Measurements from ENCODE around the gene SRGAP2.
"Not testable (repeated sequence)": the region's sequence is repeated elsewhere in the genome, so short reads cannot be mapped to it uniquely, and the experiment has no call there.

The SRGAP2 gene

GRCh38 chr1:206195182-206195581, 8.2 kb upstream of the SRGAP2 start:
- H3K4me1 Mint-ChIP-seq (ENCODE audit: low read depth); H3K4me3 Mint-ChIP-seq; H3K27ac Mint-ChIP-seq; H3K27me3 Mint-ChIP-seq (ENCODE audit: low read depth); H3K9me3 Mint-ChIP-seq; H3K36me3 Mint-ChIP-seq (ENCODE audit: low read depth): not testable (repeated sequence)

DNA sequence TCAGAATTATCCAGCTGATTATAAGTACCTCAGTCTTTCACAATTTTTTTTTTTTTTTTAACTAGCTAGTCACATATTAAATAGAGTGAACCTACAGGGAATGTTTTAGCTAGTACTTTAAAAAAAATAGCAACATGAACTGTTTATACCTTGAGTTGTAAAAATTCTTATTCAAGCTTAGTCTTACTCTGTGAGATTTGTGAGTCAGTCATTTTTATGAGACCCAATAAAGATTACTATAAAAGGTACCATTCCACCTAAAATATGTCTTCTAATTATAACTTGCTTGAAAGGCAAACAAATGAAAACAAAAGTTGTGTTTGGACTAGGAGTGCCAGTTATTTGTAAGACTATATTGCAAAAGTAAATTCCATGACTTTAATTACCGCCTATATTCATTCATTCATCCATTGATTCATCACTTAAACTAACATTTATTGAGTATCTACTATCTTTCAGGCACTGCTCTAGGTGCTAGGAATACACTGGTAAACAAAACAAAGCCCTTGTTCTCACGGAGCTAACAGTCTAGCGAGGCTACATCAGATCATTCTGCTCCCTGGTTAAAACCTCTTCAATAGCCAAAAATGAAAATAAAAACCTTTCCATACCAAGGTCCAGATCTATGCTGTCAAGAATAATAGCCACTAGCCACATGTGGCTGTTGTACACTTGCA, 6.5 kb upstream of the SRGAP2 start:
- not testable (repeated sequence) for H3K36me3 Mint-ChIP-seq (ENCODE audit: low read depth); H3K9me3 Mint-ChIP-seq; H3K4me3 Mint-ChIP-seq; H3K27me3 Mint-ChIP-seq (ENCODE audit: low read depth); H3K4me1 Mint-ChIP-seq (ENCODE audit: low read depth); H3K27ac Mint-ChIP-seq

GRCh38 chr1:206202789-206203363, 465 bp upstream of the SRGAP2 start, which contains the start of gene FAM72A:
Gene FAM72A (minus strand): TSS chr1:206202839. CDS start chr1:206202025, 814 bp downstream.
- not testable (repeated sequence) for H3K27me3 Mint-ChIP-seq (ENCODE audit: low read depth); H3K36me3 Mint-ChIP-seq (ENCODE audit: low read depth); H3K9me3 Mint-ChIP-seq; H3K4me1 Mint-ChIP-seq (ENCODE audit: low read depth)
- Mint-ChIP-seq H3K27ac (peak within 1 kb of the TSS; percentile 78), H3K4me3 (peak within 1 kb of the TSS; percentile 84)

- not testable (repeated sequence) for H3K27me3 Mint-ChIP-seq (ENCODE audit: low read depth); H3K9me3 Mint-ChIP-seq; H3K36me3 Mint-ChIP-seq (ENCODE audit: low read depth); H3K4me1 Mint-ChIP-seq (ENCODE audit: low read depth)
- H3K4me3 Mint-ChIP-seq: peak overlapping the region; percentile 72
- H3K27ac Mint-ChIP-seq: peak overlapping the region; percentile 59
Measured at GRCh38 chr1:206204159-206204511, 794 bp downstream of the SRGAP2 start.

GRCh38 chr1:206204871-206205270, 1.5 kb downstream of the SRGAP2 start:
- H3K36me3 Mint-ChIP-seq (ENCODE audit: low read depth); H3K27me3 Mint-ChIP-seq (ENCODE audit: low read depth); H3K4me1 Mint-ChIP-seq (ENCODE audit: low read depth); H3K9me3 Mint-ChIP-seq: not testable (repeated sequence)
- peak overlapping the region; percentile 92 for H3K4me3 Mint-ChIP-seq
- H3K27ac Mint-ChIP-seq: peak overlapping the region; percentile 86

DNA sequence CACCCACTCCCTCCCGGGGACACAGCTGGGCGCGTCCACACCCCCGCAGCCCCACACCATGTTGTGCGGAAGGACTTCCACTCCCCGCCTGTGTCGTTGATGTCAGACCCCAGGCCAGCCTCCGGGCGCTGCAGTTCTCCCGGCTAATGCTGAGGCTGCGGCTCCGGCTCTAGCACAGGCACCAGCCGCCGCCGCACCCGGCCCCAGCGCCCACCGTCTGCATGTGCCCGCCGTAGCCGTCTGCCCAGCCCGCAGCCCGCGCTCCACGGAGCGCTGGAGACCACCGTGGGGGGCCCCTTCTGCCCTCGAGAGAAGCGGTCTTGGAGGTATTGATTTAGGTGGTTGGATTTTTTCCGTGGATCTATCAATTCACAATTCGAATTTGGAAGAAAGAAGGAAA, 2.2 kb downstream of the SRGAP2 start:
- H3K9me3 Mint-ChIP-seq; H3K27me3 Mint-ChIP-seq (ENCODE audit: low read depth); H3K36me3 Mint-ChIP-seq (ENCODE audit: low read depth); H3K27ac Mint-ChIP-seq; H3K4me1 Mint-ChIP-seq (ENCODE audit: low read depth); H3K4me3 Mint-ChIP-seq: not testable (repeated sequence)

- H3K27ac Mint-ChIP-seq, H3K4me3 Mint-ChIP-seq: not testable (repeated sequence)
Measured at GRCh38 chr1:206210802-206211201, 7.5 kb downstream of the SRGAP2 start.

DNA sequence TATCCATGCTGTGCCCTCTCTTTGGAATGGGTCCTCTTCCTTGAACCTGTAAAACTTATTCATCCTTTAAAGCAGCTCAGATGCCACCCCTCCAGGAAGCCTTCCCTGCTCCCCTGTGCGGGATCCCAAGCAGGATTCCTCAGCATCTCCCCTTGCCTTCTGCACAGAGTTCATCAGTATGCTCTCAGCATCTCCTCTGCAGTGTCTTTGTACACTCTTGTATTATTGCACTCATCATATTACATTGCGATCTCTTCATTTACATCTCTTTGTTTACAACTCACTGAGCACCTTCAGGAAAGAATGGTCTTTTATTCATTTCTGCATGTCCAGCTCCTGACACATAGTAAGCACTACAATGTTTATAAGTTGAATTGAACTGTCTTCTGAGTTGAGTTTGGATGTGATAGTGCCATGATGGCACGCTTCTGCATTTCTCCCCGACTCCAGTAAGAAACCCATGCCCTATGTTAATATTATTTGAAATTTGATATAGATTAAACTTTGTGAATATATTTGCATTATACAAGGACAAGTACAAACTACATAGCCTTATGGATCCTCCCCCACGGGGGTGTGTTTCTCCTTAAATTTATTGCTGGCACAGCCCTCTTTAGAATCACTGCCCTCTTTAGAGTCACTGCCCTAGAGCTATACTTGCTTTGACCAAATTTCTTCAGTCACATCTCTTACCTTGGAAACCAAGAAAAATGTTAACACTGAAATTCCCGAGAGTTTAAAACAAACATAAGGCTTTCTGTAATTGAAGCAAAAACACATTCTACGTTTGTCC, 12.5 kb downstream of the SRGAP2 start:
- H3K27me3 Mint-ChIP-seq (ENCODE audit: low read depth); H3K36me3 Mint-ChIP-seq (ENCODE audit: low read depth); H3K9me3 Mint-ChIP-seq; H3K4me1 Mint-ChIP-seq (ENCODE audit: low read depth); H3K4me3 Mint-ChIP-seq; H3K27ac Mint-ChIP-seq: not testable (repeated sequence)

More at GRCh38 chr1:206210802-206211201, 7.5 kb downstream of the SRGAP2 start:
- H3K27me3 Mint-ChIP-seq (ENCODE audit: low read depth); H3K9me3 Mint-ChIP-seq; H3K36me3 Mint-ChIP-seq (ENCODE audit: low read depth); H3K4me1 Mint-ChIP-seq (ENCODE audit: low read depth): not testable (repeated sequence)

GRCh38 chr1:206218285-206218684, 14.9 kb downstream of the SRGAP2 start:
- H3K9me3 Mint-ChIP-seq; H3K4me1 Mint-ChIP-seq (ENCODE audit: low read depth); H3K4me3 Mint-ChIP-seq; H3K27ac Mint-ChIP-seq; H3K27me3 Mint-ChIP-seq (ENCODE audit: low read depth); H3K36me3 Mint-ChIP-seq (ENCODE audit: low read depth): not testable (repeated sequence)

GRCh38 chr1:206218765-206219164, 15.4 kb downstream of the SRGAP2 start:
- not testable (repeated sequence) for H3K4me3 Mint-ChIP-seq; H3K9me3 Mint-ChIP-seq; H3K4me1 Mint-ChIP-seq (ENCODE audit: low read depth); H3K27me3 Mint-ChIP-seq (ENCODE audit: low read depth); H3K36me3 Mint-ChIP-seq (ENCODE audit: low read depth); H3K27ac Mint-ChIP-seq

DNA sequence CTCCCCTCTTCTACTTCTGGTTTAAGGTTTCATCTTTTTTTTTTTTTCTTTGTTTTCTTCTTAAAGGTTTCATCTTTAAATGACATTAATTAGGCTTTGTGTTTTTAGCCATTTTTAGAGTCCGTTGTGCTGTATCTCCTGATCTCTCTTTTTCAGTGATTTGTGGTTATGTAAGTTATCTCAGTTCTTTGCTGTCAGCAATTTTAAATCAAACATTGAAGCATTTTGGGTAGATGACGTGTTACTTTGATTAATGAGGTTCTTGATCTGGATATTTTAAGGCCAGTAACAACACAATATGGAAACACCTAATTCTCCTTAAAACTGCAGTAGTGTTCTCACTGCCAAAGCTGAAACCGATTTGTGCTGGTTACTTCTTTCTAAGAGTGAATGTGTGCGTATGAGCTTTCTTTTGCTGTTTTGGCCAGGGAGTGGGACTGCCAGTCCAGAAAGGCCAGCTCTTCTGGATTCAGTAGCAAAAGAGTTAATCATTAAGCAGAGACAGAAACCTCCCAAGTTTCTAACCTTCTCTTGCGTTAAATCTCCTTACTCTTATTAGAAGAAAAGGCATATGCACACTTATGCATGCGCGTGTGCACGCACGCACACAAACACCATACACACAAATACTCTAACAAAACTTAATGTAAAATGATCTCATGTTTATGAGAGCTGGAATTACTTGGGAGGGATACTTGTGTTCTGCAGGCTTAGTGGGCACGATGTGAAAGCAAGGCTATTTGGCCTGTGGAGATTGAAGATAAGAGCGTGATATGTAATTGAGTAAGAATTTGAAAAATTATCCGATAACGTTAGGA, 16.4 kb downstream of the SRGAP2 start:
- H3K27ac Mint-ChIP-seq; H3K27me3 Mint-ChIP-seq (ENCODE audit: low read depth); H3K9me3 Mint-ChIP-seq; H3K36me3 Mint-ChIP-seq (ENCODE audit: low read depth); H3K4me3 Mint-ChIP-seq; H3K4me1 Mint-ChIP-seq (ENCODE audit: low read depth): not testable (repeated sequence)

- H3K9me3 Mint-ChIP-seq; H3K4me3 Mint-ChIP-seq; H3K36me3 Mint-ChIP-seq (ENCODE audit: low read depth); H3K27ac Mint-ChIP-seq; H3K4me1 Mint-ChIP-seq (ENCODE audit: low read depth); H3K27me3 Mint-ChIP-seq (ENCODE audit: low read depth): not testable (repeated sequence)
Measured at GRCh38 chr1:206220332-206221000, 17.1 kb downstream of the SRGAP2 start.

DNA sequence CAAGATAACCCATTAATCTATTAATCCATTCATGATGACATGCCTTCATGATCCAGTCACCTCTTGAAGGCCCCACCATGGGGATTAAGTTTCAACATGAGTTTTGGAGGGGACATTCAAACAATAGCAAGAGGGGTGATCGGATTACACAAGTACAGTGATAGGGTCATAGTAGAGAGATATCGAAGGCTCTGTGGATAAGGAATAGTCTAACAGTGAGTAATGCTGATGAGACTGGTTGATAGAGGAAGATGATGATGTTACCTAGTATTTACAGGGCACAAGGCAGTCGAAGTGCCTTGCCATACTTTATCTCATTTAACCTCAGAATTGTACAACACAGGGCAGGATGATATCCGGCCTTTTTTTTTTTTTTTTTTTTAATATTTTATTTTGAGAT, 18.2 kb downstream of the SRGAP2 start:
- H3K27ac Mint-ChIP-seq; H3K27me3 Mint-ChIP-seq (ENCODE audit: low read depth); H3K4me1 Mint-ChIP-seq (ENCODE audit: low read depth); H3K36me3 Mint-ChIP-seq (ENCODE audit: low read depth); H3K4me3 Mint-ChIP-seq; H3K9me3 Mint-ChIP-seq: not testable (repeated sequence)

DNA sequence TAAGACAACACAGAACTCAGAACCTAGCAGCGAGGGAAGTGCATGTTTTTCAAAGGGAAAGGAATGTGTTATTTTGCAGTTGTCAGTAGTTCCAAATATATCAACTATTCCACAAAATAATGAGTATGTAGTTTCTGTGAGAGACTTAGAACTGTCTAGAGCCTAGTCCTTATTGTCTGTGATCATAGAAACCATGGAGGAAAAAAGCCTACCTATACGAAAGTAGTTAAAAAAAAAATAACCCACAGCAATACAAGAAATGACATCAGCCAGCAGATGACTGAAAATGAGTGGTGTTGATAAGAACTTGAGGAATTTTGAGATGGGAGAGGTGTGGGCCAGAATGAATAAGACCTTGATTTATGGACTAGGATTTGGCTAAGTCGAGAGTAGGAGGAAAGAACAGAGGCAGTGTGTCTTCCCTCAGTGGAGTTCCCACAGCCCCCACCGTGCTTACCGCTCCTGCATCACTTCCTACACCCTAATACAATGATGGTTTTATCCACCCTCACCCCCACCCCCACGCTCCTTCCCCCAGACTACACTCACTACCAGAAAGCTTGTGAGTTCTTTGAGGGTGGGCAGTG, 20.9 kb downstream of the SRGAP2 start:
- not testable (repeated sequence) for H3K36me3 Mint-ChIP-seq (ENCODE audit: low read depth); H3K27me3 Mint-ChIP-seq (ENCODE audit: low read depth); H3K9me3 Mint-ChIP-seq; H3K4me3 Mint-ChIP-seq; H3K27ac Mint-ChIP-seq; H3K4me1 Mint-ChIP-seq (ENCODE audit: low read depth)
